ENCODE results near the gene PPL.
"Not testable (repeated sequence)": the region's sequence is repeated elsewhere in the genome, so short reads cannot be mapped to it uniquely, and the experiment has no call there.

Gene PPL

DNA sequence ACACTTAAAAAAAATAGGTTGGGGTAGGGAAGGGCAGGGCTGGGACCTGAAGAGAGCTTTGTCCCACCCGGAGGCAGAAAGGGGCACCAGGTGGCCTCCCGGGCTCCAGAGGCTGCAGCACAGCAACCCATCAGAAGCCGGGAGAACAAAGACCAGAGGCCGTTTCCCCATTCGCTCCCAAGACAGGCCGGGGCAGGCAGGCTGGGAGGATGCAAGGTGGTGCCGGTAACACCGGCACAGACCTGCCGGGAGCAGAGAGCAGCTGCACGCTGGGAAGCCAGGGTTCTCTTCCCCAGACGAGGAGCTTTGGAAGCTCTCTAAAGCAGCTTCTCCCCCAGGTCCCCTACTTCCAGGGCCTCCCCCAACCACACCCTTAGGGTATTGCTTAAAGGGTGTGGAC is 5.6 kb downstream of the PPL start:
- DNase-seq: no peak
- TF ChIP-seq POLR2A (IDR thresholded peaks at IDR 0.05; ENCODE audit: low read length) (no peak), GATA1 (IDR thresholded peaks at IDR 0.05; ENCODE audit: low read depth, low read length) (no peak)

DNA sequence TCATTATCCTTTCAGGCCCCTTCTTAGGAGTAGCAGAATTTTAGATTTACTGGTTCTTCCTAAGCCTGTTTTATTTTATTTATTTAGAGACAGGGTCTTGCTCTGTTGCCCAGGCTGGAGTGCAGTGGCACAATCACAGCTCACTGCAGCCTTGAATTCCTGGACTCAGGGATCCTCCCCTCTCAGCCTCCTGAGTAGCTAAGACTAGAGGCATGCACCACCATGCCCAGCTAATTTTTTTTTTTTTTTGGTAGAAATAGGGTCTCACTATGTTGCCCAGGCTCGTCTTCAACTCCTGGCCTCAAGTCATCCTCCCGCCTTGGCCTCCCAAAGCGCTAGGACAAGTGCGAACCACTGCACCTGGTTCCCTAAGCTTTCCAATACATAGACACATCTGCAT is 7.3 kb downstream of the PPL start:
- DNase-seq: not testable (repeated sequence)

DNA sequence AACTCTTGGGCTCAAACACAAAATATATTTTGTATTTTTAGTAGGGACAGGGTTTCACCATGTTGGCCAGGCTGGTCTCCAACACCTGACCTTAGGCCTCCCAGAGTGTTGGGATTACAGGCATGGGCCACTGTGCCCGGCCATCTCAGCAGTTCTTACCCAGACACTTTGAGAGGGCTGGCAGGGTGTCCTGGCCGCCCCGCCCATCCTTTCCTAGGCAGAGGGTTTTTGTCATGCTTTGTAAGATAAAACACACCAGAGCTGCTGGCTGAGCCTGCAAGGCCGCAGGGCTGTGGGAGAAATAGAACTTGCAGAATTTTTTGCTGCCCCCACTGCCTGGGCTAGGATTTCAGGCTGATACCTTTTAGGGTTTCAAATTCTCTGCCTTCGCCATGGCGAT is 8.7 kb downstream of the PPL start:
- TF ChIP-seq POLR2A (IDR thresholded peaks at IDR 0.05; ENCODE audit: low read length): no peak
- no peak for TF ChIP-seq GATA1 (IDR thresholded peaks at IDR 0.05; ENCODE audit: low read depth, low read length)
- no peak for DNase-seq

DNA sequence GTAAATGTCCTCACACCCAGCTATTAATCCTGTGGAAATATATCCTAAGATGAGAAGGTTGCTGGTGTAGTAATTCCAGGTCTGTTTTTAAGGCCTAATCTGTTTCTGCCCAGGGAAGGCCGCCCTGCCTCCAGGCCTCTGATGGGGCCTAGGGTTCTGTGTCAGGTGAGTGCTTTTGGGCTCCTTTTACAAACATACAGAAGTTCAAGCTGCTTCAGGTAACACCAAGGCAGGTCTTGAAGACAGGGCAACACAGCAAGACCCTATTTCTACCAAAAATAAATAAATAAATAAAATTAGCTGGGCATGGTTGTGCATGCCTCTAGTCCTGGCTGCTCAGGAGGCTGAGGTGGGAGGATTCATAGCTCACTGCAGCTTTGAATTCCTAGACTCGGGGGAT is 9.3 kb downstream of the PPL start:
- TF ChIP-seq GATA1 (IDR thresholded peaks at IDR 0.05; ENCODE audit: low read depth, low read length): no peak
- no peak for TF ChIP-seq POLR2A (IDR thresholded peaks at IDR 0.05; ENCODE audit: low read length)

DNA sequence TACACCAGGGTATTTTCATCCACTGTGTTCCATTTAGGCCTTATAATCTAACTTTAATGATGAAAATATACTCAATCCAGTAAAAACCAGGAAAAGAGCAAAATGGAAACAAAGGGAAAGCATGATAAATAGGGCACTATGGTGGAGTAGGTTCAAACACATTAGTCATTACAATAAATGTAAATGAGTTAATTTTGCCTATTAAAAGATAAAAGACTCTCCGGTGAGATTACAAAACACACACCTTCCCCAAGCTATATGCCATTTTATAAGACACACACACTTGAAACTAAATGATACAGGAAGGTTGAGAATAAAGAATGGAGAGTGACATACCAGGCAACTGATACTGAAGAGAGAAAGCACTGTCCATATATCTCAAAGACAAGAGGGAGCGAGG is 10.0 kb downstream of the PPL start:
- TF ChIP-seq POLR2A (IDR thresholded peaks at IDR 0.05; ENCODE audit: low read length): no peak
- no peak for TF ChIP-seq GATA1 (IDR thresholded peaks at IDR 0.05; ENCODE audit: low read depth, low read length)
- no peak for DNase-seq

More for the DNA sequence above, 9.3 kb downstream of the PPL start:
- DNase-seq: no peak

DNA sequence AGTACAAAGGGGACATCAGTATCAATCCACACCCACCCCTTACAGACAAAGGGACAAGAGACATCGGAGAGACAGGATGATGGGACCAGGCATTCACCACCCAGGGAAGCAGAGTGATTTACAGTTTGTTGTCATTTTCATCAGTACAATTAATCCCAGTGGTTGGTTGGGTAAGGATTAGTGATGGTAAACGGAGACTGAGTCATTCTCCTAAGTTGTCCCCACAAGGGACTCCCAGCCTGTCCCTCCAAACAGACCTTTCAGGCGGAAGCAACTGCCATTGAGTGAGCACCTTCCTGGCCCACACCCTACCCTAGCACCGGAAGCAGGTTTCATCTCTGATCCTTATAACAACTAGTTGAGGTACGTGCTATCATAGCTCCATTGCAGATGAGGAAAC is 11.2 kb downstream of the PPL start:
- TF ChIP-seq GATA1 (IDR thresholded peaks at IDR 0.05; ENCODE audit: low read depth, low read length) (no peak), POLR2A (IDR thresholded peaks at IDR 0.05; ENCODE audit: low read length) (no peak)
- DNase-seq: no peak

DNA sequence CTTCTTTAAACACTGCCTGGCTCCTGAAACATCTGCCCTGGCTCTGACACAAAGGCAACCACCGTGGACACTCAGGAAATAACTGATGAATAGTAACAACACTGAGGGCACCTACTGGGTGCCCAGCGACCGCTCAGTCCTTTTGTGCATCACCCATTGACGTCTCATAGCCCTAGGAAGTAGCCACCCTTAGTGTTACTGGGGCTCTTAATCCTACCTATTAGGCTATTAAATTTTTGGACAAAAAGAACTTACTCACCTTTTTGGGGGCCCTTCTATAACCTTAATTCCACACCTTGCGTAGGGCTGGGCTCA is 11.7 kb downstream of the PPL start:
- TF ChIP-seq POLR2A (IDR thresholded peaks at IDR 0.05; ENCODE audit: low read length) (no peak), GATA1 (IDR thresholded peaks at IDR 0.05; ENCODE audit: low read depth, low read length) (no peak)
- DNase-seq: no peak

DNA sequence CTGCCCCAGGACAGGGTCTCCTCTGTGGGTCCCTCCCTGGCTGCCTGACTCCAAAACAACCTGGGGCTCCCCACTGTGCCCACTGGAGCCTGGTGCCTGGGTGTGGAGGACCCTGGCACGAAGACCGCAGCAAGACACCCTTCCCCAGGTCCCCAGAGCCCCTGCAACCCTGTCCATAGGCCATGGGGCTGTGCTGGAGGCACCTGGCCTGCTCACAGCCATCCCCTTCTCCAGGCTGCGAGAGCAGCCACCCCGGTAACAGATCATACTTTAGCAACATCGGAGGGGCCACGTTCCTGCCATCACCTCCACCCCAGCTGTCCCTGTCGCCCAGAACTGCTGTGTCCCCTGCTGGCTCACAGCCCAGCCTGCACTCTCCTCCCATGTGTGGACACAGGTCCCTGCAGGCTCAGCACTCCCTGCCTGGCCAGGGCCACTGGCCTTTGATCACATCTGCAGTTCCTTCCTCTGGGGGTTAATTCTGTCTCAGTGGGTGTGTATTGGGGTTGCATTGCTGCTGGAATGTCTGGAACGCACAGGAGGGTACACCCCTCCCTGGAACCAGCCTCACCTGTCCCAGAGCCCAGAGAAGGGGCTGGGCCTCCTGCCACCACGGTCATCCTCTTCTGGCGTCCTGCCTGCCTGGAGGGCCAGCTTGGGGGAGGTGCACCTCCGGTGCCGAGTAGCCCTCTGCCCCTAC is 12.2 kb downstream of the PPL start:
- no peak for DNase-seq
- TF ChIP-seq POLR2A (IDR thresholded peaks at IDR 0.05; ENCODE audit: low read length): no peak
- no peak for TF ChIP-seq GATA1 (IDR thresholded peaks at IDR 0.05; ENCODE audit: low read depth, low read length)

DNA sequence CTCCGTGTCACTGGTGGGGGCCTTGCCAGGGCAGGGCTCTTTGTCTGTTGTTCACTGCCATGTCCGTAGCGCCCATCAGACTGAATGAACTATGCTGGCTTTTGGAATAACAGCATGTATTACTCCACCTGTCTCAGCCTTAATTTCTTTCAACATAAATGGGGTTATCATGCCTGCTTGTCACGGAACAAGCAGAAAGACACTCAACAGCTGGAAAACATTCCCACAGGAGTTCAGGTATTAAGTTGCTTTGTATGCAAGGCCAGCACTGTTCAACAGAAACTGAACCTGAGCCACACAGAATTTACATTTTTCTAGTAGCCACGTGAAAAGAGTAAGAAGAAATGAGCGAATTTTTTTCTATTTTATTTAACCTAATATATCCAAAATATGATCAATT is 13.1 kb downstream of the PPL start:
- no peak for TF ChIP-seq GATA1 (IDR thresholded peaks at IDR 0.05; ENCODE audit: low read depth, low read length)
- TF ChIP-seq POLR2A (IDR thresholded peaks at IDR 0.05; ENCODE audit: low read length): no peak
- DNase-seq: no peak

DNA sequence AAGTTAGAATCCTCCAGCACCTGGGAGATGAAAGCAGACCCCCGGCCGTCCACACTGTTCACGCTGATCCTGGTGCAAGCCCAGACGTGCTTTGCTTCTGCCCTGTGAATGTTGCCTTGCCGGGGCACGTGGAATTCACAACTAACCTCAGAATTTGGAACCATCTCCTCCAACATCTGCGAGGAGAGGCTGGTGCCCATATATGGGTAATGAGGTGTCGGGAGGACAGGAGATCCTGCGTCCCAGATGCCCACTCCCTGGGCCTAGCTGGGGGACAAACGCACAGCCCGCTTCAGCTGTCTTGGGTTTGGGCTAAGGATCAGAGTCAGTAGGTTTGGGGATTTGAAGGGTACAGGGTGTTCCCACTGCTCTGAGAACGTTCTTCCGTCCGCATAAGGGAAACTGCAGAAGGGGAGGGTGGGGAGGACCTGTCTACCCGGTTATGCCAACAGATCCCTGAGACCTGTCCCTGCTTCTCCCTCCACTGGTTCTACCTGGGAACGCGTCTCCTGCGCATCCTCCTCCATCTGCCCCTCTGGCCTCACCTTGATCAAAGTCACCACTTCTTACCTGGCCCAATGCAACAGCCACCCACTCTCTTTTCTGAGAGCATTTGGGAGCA is 14.1 kb downstream of the PPL start:
- TF ChIP-seq GATA1 (IDR thresholded peaks at IDR 0.05; ENCODE audit: low read depth, low read length) (no peak), POLR2A (IDR thresholded peaks at IDR 0.05; ENCODE audit: low read length) (no peak)
- DNase-seq: no peak

DNA sequence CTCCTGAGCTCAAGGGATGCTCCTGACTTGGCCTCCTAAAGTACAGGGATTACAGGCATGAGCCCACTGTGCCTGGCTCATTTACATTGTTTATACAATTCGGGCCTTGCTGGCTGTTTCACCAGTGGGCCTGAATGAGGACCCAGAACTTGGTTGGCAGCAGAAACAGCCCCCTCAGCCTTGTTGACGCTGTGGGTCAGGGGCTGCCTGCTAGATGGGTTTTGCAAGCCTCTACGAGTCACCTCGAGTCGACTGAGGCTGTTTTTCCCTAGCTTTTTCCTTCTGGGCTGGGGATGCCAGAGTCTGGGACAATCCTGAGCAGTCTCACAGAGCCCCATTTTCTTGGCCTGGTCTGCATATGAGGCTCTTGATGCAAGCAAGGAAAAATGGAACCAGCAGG is 16.1 kb downstream of the PPL start:
- no peak for DNase-seq
- no peak for TF ChIP-seq POLR2A (IDR thresholded peaks at IDR 0.05; ENCODE audit: low read length)
- TF ChIP-seq GATA1 (IDR thresholded peaks at IDR 0.05; ENCODE audit: low read depth, low read length): no peak

DNA sequence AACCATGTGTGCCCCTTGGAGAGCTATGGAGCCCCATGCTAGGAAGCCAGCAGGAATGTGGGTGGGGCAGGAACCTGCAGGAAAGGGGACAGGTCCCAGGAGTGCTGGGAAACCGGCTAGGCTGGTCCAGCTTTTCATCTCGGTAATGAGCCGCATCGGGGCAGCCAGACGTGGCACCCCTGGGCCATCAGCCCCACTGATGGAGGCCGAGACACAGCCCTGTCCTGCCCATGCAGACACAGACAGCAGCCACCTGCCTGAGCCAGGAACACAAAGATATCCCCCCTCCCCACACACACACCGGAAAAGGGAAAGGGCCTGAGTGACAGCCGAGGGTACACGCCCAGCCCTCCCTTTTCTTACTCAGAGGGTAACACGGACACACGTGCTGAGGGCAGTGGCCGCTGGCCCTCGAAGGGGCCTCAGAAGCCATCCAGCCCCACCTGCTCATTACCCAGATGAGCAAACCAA is 18.1 kb downstream of the PPL start:
- TF ChIP-seq POLR2A (IDR thresholded peaks at IDR 0.05; ENCODE audit: low read length) (no peak), GATA1 (IDR thresholded peaks at IDR 0.05; ENCODE audit: low read depth, low read length) (no peak)

DNA sequence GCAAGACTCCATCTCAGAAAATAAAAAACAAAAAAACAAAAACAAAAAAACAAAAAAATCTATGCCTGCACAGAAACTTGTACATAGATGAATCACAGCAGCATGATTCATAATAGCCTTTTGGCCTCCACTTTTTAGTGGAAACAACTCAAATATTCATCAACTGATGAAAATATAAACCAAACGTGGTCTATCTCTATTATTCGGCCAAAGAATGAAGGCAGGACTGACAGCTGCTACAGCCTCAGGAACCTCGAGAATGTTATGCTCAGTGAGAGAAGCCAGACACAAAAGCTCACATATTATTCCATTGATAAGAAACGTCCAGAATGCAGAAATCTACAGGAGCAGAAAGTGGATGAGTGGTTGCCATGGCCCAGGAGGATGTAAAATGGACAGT is 19.8 kb downstream of the PPL start:
- TF ChIP-seq POLR2A (IDR thresholded peaks at IDR 0.05; ENCODE audit: low read length) (no peak), GATA1 (IDR thresholded peaks at IDR 0.05; ENCODE audit: low read depth, low read length) (no peak)
- DNase-seq: no peak

More for the DNA sequence above, 18.1 kb downstream of the PPL start:
- DNase-seq: no peak

DNA sequence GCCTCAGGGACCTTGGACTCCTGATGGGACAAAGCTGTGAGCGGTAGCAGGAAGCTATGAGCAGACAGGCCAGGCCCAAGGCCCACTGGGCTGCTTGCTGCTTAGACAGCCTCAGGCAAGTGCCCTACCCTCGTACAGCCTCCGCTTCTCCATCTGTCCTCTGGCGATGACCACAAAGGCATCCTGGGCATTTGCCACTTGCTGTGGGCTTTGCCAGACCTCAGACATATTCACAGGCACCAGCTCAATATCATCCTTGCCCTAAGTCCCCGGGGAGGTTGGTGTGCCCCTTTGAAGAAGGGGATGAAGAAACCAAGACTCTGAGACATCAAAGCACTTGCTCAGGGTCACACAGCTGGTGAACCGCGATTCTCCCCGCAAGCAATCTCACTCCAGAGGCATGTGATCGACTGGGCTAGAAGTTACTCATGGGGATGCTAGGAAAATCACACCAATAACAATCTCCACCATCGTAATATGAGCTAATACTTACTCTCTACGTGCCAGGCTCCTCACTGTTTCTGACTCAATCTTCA is 21.7 kb downstream of the PPL start:
- DNase-seq: no peak

More for the DNA sequence above, 21.7 kb downstream of the PPL start:
- TF ChIP-seq POLR2A (IDR thresholded peaks at IDR 0.05; ENCODE audit: low read length): no peak
- no peak for TF ChIP-seq GATA1 (IDR thresholded peaks at IDR 0.05; ENCODE audit: low read depth, low read length)
